KMS-11 (cell line): ENCODE measurements around the gene CCNDBP1.

Experiments
- H2AFZ ChIP-seq: fragments of 200-600 bp; sonication (generic); 2 replicates; pipeline ENCODE4 v1.6.1; 2016; ENCODE audit warnings: antibody characterized with exemption, mixed run types, low read depth
- H3K27ac ChIP-seq: fragments of 200-600 bp; sonication (generic); 2 replicates; pipeline ENCODE4 v1.6.1; 2016; ENCODE audit warnings: mild to moderate bottlenecking, mixed run types
- H3K27me3 ChIP-seq: fragments of 200-600 bp; sonication (generic); 2 replicates; pipeline ENCODE4 v1.6.1; 2017; ENCODE audit warnings: mild to moderate bottlenecking, low read depth, mixed run types, moderate library complexity; ENCODE audit not compliant: insufficient read depth
- H3K36me3 ChIP-seq: fragments of 200-600 bp; sonication (generic); 2 replicates; pipeline ENCODE4 v1.6.1; 2017; ENCODE audit warnings: mild to moderate bottlenecking, mixed run types; ENCODE audit not compliant: insufficient read depth
- H3K4me1 ChIP-seq: fragments of 200-600 bp; sonication (generic); 2 replicates; pipeline ENCODE4 v1.6.1; 2016; ENCODE audit warnings: mild to moderate bottlenecking, low read depth, mixed run types; ENCODE audit not compliant: poor library complexity, severe bottlenecking
- H3K4me2 ChIP-seq: fragments of 200-600 bp; sonication (generic); 2 replicates; pipeline ENCODE4 v1.7.0; 2016; ENCODE audit warnings: mild to moderate bottlenecking, mixed run types
- H3K4me3 ChIP-seq: fragments of 200-600 bp; sonication (generic); IDR thresholded peaks from 2 replicates; pipeline ENCODE4 v1.6.1; 2017; ENCODE audit warnings: low read depth, low read length, mixed read lengths; ENCODE audit not compliant: insufficient read depth
- H3K79me2 ChIP-seq: fragments of 200-600 bp; sonication (generic); 2 replicates; pipeline ENCODE4 v1.6.1; 2016; ENCODE audit warnings: low read depth, mixed run types; ENCODE audit not compliant: insufficient read depth
- H3K9ac ChIP-seq: fragments of 200-600 bp; sonication (generic); 2 replicates; pipeline ENCODE4 v1.6.1; 2016; ENCODE audit warnings: mild to moderate bottlenecking, mixed run types
- H4K20me1 ChIP-seq: fragments of 200-600 bp; sonication (generic); 2 replicates; pipeline ENCODE4 v1.6.1; 2016; ENCODE audit warnings: mild to moderate bottlenecking, mixed run types; ENCODE audit not compliant: insufficient read depth
- TF ChIP-seq, protein P1 (sequence below): fragments of 200-600 bp; sonication (generic); conservative IDR thresholded peaks from 2 replicates; pipeline ENCODE4 v1.6.1; 2017; ENCODE audit warnings: low read depth, mild to moderate bottlenecking, antibody characterized with exemption, low read length, moderate library complexity, mixed read lengths

The CCNDBP1 gene, protein sequence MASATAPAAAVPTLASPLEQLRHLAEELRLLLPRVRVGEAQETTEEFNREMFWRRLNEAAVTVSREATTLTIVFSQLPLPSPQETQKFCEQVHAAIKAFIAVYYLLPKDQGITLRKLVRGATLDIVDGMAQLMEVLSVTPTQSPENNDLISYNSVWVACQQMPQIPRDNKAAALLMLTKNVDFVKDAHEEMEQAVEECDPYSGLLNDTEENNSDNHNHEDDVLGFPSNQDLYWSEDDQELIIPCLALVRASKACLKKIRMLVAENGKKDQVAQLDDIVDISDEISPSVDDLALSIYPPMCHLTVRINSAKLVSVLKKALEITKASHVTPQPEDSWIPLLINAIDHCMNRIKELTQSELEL

DNA sequence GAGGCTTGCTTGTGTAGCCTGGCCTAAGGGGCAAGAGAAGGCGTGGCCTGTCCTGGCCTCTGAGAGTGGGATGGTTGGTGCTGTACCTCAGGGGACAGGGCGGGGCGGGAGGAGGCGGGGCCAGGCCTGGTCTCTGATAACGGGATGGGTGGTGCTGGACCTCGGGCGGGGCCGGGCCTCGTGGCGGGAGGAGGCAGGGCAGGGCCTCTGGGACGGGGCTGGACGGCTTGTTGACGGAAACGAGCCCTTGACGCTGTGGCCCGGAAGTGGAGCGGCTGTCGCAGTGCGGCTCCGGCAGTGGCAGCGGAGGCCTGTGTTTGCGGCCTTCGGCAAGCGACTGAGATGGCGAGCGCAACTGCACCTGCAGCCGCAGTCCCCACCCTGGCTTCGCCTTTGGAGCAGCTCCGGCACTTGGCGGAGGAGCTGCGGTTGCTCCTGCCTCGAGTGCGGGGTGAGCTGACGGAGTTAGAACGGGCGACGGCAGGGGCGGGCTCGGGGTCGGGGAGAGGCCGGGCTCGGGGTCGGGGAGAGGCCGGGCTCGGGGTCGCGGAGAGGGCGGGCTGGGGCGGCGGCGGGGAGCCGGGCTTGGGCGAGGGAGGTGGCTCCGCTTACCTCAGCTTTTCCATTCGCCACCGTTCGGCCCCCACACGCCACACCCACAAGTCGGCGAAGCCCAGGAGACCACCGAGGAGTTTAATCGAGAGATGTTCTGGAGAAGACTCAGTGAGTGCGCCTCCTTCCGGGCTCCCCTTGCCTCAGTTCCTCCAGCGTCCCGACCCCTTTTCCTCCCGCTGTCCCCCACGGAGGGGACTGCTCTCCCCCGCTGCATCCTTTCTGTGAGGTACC is at the start of gene CCNDBP1:
TSS of gene CCNDBP1 (plus strand) at position 247 of the 846 bp plus-strand sequence. CDS start at position 343, 96 bp downstream.
- peaks cover 16% of the 10 kb centered on the region; the same call in 1 of the 2 replicates for H3K79me2 ChIP-seq
- TF ChIP-seq, protein P1, sequence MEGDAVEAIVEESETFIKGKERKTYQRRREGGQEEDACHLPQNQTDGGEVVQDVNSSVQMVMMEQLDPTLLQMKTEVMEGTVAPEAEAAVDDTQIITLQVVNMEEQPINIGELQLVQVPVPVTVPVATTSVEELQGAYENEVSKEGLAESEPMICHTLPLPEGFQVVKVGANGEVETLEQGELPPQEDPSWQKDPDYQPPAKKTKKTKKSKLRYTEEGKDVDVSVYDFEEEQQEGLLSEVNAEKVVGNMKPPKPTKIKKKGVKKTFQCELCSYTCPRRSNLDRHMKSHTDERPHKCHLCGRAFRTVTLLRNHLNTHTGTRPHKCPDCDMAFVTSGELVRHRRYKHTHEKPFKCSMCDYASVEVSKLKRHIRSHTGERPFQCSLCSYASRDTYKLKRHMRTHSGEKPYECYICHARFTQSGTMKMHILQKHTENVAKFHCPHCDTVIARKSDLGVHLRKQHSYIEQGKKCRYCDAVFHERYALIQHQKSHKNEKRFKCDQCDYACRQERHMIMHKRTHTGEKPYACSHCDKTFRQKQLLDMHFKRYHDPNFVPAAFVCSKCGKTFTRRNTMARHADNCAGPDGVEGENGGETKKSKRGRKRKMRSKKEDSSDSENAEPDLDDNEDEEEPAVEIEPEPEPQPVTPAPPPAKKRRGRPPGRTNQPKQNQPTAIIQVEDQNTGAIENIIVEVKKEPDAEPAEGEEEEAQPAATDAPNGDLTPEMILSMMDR, result peak; percentile 54
- peak within 1 kb of the TSS; percentile 62 for H3K27ac ChIP-seq
- H3K9ac ChIP-seq, result peak within 1 kb of the TSS; percentile 62; the same call in 1 of the 2 replicates
- H3K27me3 ChIP-seq, result no peaks in the 10 kb centered on the region
- peak within 1 kb of the TSS; percentile 100 for H3K4me2 ChIP-seq
- peaks cover 17% of the 10 kb centered on the region for H3K4me1 ChIP-seq
- H2AFZ ChIP-seq, result peak within 1 kb of the TSS; percentile 87
- H4K20me1 ChIP-seq, result no peaks in the 10 kb centered on the region
- peak within 1 kb of the TSS; percentile 52 for H3K4me3 ChIP-seq
- H3K36me3 ChIP-seq, result no peaks in the 10 kb centered on the region

DNA sequence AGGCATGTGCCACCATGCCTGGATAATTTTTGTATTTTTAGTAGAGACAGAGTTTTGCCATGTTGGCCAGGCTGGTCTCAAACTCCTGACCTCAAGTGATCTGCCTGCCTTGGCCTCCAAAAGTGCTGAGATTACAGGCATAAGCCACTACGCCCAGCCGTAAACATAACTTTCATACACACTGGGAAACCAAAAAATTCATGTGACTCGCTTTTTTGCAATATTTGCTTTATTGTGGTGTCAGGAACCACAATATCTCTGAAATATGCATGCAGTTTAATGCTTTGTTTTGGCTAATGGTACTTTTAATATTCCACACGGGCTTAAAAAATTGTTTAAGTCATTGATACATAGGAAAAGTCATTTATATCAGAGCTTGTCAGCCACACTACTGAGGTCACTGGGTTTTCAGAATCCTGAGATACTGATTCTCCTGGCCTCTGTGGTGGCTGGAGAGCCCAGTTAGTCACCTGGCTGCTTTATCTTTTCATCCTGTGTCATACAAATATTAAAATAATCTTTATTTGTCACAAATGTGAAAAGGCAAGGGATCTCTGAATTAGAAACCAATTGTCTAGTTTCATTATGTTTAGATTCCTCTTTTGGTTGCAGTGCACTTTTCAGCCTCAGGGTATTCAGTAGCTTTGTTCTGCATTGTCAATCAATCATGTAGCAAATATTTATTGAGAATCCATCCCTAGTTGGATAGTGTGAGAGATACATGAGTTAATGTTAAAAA is 41.8 kb upstream of the CCNDBP1 start:
- Histone ChIP-seq H3K36me3 (no peaks in the 10 kb centered on the region), H3K4me1 (peaks cover 12% of the 10 kb centered on the region), H2AFZ (no peak overlapping the region), H3K27ac (no peak overlapping the region), H4K20me1 (no peaks in the 10 kb centered on the region), H3K4me3 (no peak overlapping the region), H3K79me2 (no peaks in the 10 kb centered on the region), H3K9ac (no peak overlapping the region), H3K4me2 (no peak overlapping the region), H3K27me3 (no peaks in the 10 kb centered on the region)
- TF ChIP-seq, protein P1, result no peak

DNA sequence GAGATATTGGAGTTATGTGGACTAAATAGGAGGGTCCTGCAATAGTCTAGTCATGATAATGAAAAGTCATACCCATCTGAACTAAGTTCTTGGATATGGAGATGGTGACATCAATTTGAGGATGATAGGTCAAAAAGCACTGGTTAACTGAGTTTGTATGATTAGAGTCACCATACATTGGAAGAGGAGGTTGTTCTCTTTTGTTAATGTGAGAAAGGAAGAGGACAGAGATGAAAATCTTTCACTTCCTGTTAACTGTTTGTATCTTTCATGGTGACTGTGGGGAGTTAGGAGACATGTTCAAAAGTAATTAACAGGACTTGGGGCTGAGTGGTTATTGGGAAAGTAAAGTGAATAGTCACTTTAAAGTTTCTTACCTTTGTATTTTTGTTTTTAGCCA is 40.7 kb upstream of the CCNDBP1 start:
- Histone ChIP-seq H3K27ac (no peak overlapping the region), H3K4me2 (no peak overlapping the region), H4K20me1 (no peaks in the 10 kb centered on the region), H3K36me3 (no peaks in the 10 kb centered on the region), H3K4me3 (no peak overlapping the region), H2AFZ (no peak overlapping the region), H3K27me3 (no peaks in the 10 kb centered on the region), H3K79me2 (no peaks in the 10 kb centered on the region), H3K9ac (no peak overlapping the region), H3K4me1 (peaks cover 12% of the 10 kb centered on the region)
- TF ChIP-seq, protein P1, result no peak

DNA sequence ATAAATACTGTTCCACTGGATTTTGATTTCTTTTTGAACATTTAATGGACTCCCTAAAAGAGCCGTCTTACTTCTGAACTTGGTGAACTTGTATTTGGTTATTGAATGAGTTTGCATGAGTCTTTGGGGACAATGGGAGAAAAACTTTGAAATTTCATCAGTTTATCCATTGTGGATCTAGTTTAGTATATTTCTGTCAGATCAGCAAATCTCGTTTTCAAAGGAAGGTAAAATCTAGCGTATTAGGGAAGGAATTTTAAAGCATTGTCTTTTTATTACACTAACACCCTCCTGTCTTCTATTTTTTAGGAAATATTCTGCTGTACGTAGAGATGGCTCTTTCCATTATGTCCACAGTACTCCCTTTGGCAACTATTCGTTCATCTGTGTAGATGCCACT is 39.0 kb upstream of the CCNDBP1 start:
- H3K9ac ChIP-seq, result no peak overlapping the region
- H3K4me3 ChIP-seq, result no peak overlapping the region
- no peak overlapping the region for H3K4me2 ChIP-seq
- no peak overlapping the region for H3K27ac ChIP-seq
- TF ChIP-seq, protein P1, result no peak
- H2AFZ ChIP-seq, result no peak overlapping the region
- no peaks in the 10 kb centered on the region for H3K36me3 ChIP-seq
- H3K4me1 ChIP-seq, result peaks cover 12% of the 10 kb centered on the region
- no peaks in the 10 kb centered on the region for H3K79me2 ChIP-seq
- H4K20me1 ChIP-seq, result no peaks in the 10 kb centered on the region
- no peaks in the 10 kb centered on the region for H3K27me3 ChIP-seq
